A549 (cell line): ENCODE results near the gene TSEN34.
A peak's percentile ranks its signal among the peaks of the same experiment; 100 is the strongest.

ENCODE experiments used
- CHD2 ChIP-seq: fragments of 150-350 bp; IDR thresholded peaks from 2 replicates; pipeline ENCODE4 v1.6.1; 2014; ENCODE audit warnings: low read length; ENCODE audit not compliant: partially characterized antibody
- EP300 ChIP-seq, 2 experiments: fragments of >200 bp; sonication (Bioruptor Twin); formaldehyde crosslinking; IDR thresholded peaks; 2 replicates in 1 of 2; 3 replicates in 1 of 2; pipeline ENCODE4 v1.6.1; 2016 to 2017
- MAX ChIP-seq: IDR thresholded peaks from 2 replicates; pipeline ENCODE4 v1.6.1; 2012
- NR3C1 ChIP-seq: fragments of >200 bp; sonication (Bioruptor Twin); formaldehyde crosslinking; IDR thresholded peaks from 3 replicates; pipeline ENCODE4 v1.6.1; 2017
- PBX3 ChIP-seq: IDR thresholded peaks from 2 replicates; pipeline ENCODE4 v1.6.1; 2012
- PHF8 ChIP-seq: fragments of 200-600 bp; sonication (generic); IDR thresholded peaks from 2 replicates; pipeline ENCODE4 v1.6.1; 2016; ENCODE audit warnings: low read depth, mild to moderate bottlenecking, antibody characterized with exemption, moderate library complexity, borderline replicate concordance
- POLR2A ChIP-seq: IDR thresholded peaks from 2 replicates; pipeline ENCODE4 v1.6.1; 2012; ENCODE audit warnings: mild to moderate bottlenecking, low read length
- REST ChIP-seq: fragments of 200-600 bp; sonication (generic); IDR thresholded peaks from 2 replicates; pipeline ENCODE4 v1.6.1; 2016; ENCODE audit warnings: antibody characterized with exemption, mild to moderate bottlenecking, moderate library complexity
- ZC3H11A ChIP-seq: fragments of 450-650 bp; IDR thresholded peaks from 2 replicates; pipeline ENCODE4 v1.6.1; 2014; ENCODE audit warnings: antibody characterized with exemption, mild to moderate bottlenecking
- ZNF302 ChIP-seq: fragments of 250-450 bp; sonication (Bioruptor Pico); IDR thresholded peaks from 2 replicates; pipeline ENCODE4 v1.9.0; 2021; ENCODE audit warnings: inconsistent platforms, mild to moderate bottlenecking, moderate library complexity
- TF ChIP-seq, protein P1 (sequence below): fragments of >200 bp; sonication (Bioruptor Twin); formaldehyde crosslinking; IDR thresholded peaks from 3 replicates; pipeline ENCODE4 v1.5.1; 2016
- TF ChIP-seq, protein P2 (sequence below): fragments of 450-650 bp; IDR thresholded peaks from 2 replicates; pipeline ENCODE4 v1.6.1; 2014; ENCODE audit warnings: antibody characterized with exemption

- TF ChIP-seq, protein P1, sequence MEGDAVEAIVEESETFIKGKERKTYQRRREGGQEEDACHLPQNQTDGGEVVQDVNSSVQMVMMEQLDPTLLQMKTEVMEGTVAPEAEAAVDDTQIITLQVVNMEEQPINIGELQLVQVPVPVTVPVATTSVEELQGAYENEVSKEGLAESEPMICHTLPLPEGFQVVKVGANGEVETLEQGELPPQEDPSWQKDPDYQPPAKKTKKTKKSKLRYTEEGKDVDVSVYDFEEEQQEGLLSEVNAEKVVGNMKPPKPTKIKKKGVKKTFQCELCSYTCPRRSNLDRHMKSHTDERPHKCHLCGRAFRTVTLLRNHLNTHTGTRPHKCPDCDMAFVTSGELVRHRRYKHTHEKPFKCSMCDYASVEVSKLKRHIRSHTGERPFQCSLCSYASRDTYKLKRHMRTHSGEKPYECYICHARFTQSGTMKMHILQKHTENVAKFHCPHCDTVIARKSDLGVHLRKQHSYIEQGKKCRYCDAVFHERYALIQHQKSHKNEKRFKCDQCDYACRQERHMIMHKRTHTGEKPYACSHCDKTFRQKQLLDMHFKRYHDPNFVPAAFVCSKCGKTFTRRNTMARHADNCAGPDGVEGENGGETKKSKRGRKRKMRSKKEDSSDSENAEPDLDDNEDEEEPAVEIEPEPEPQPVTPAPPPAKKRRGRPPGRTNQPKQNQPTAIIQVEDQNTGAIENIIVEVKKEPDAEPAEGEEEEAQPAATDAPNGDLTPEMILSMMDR, result no peak
- no peak for TF ChIP-seq PHF8
- no peak for TF ChIP-seq NR3C1
- TF ChIP-seq ZNF302 (CRISPR knock-in tag), result 0 out of 2 replicates have a peak, but pooled peaks have one; percentile 23
- TF ChIP-seq, protein P2, sequence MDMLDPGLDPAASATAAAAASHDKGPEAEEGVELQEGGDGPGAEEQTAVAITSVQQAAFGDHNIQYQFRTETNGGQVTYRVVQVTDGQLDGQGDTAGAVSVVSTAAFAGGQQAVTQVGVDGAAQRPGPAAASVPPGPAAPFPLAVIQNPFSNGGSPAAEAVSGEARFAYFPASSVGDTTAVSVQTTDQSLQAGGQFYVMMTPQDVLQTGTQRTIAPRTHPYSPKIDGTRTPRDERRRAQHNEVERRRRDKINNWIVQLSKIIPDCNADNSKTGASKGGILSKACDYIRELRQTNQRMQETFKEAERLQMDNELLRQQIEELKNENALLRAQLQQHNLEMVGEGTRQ, result no peak
- no peak for TF ChIP-seq ZC3H11A
- no peak for TF ChIP-seq POLR2A
- TF ChIP-seq REST, result no peak; the same call in 1 of the 2 replicates
- no peak for TF ChIP-seq EP300 (IDR thresholded peaks at IDR 0.05)
- no peak for TF ChIP-seq PBX3
- no peak for TF ChIP-seq MAX
- peak; percentile 45 for TF ChIP-seq CHD2
Measured at GRCh38 chr19:54207983-54208783, 17.1 kb downstream of the TSEN34 start.
